ENCODE measurements around the gene TAS2R1. TPM values are rescaled to one million over a fixed set of nuclear protein-coding genes. Genes with fewer than 3 reads are reported as not detected.

The TAS2R1 gene
- total RNA-seq, 1 experiment from 2014 or later = not detected

GRCh38 chr5:9596824-9597223, 33.3 kb downstream of the TAS2R1 start:
- in situ Hi-C loops (cut with HindIII; ENCODE audit: low sequenced_read_pairs) = no loop called here
- DNase-seq (ENCODE audit: low spot score) = no peak

DNA sequence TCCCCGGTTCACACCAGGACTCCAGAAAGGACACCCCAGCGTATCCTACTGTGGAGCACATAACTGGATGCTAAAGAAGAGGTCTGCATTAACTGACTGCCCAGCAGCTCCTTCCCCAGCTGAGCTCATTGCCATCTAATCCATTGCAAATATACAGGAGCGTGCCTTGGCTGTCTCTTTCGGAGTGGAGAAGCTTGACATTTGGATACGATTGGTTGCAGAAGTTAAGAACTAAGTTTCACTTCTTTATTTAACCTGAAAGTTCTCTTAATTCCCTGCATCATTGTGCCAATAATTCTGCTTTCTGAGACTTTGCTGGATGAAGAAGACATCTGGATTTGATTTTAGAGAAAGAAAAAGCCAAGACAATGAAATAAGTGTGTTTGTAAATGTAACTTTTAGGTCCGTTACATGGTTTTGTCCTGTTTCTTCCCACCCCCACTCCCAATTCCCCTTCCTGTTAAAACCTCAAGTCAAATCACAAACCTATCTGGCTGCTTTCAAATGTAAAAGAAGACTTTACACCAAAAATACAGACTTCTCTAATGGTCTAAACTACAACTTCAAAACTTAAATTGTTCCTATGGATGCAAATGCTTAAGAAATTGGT, 33.9 kb downstream of the TAS2R1 start:
- in situ Hi-C loops (cut with HindIII; ENCODE audit: low sequenced_read_pairs) = no loop called here
- no peak for DNase-seq (ENCODE audit: low spot score)

GRCh38 chr5:9594913-9595312, 35.2 kb downstream of the TAS2R1 start:
- in situ Hi-C loops (cut with HindIII; ENCODE audit: low sequenced_read_pairs) = no loop called here
- DNase-seq (ENCODE audit: low spot score) = no peak

GRCh38 chr5:9589049-9589835, 40.9 kb downstream of the TAS2R1 start:
- no peak for DNase-seq (ENCODE audit: low spot score)
- in situ Hi-C loops (cut with HindIII; ENCODE audit: low sequenced_read_pairs) = no loop called here

- in situ Hi-C loops (cut with HindIII; ENCODE audit: low sequenced_read_pairs) = no loop called here
- no peak for DNase-seq (ENCODE audit: low spot score)
These were observed 41.9 kb downstream of the TAS2R1 start for GRCh38 chr5:9588254-9588653.

- in situ Hi-C loops (cut with HindIII; ENCODE audit: low sequenced_read_pairs) = no loop called here
- DNase-seq (ENCODE audit: low spot score) = no peak
These were observed 43.0 kb downstream of the TAS2R1 start for GRCh38 chr5:9587135-9587534.

DNA sequence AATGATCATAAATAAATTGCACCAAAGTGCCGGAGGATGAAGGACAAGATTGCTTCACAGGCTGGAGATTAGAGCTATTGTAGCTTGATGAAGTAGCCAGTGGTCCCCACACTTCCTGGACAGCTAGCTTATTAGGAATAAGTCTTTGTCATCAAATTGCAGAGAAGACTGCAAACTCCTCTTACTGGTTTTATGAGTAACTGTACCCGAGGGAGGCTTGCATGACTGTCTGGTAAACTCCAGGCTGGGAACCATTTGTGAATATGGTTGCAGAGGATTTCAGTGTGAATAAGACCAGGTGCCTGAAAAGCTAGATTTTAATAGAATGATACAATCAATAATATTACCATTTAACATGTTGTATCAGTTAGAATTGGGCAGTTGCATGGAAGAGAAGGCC, 47.7 kb downstream of the TAS2R1 start:
- DNase-seq (ENCODE audit: low spot score) = no peak
- in situ Hi-C loops (cut with HindIII; ENCODE audit: low sequenced_read_pairs) = no loop called here

Other genes starting within 250 kb of the TAS2R1 start
- gene SEMA5A, start 84.3 kb downstream of the TAS2R1 start, total RNA-seq (2014; rRNA removed; shearing (Covaris generic)) = 0.55 and 0.95 TPM in 2 replicates